ENCODE measurements around the gene OPA3. TPM values are rescaled to one million over a fixed set of nuclear protein-coding genes. Genes with fewer than 3 reads are reported as not detected.
A peak's percentile ranks its signal among the peaks of the same experiment; 100 is the strongest.
"Not testable (repeated sequence)": the region's sequence is repeated elsewhere in the genome, so short reads cannot be mapped to it uniquely, and the experiment has no call there.

The OPA3 gene
- total RNA-seq, 2 donors from 2014 or later = 15.8 to 33.5 TPM

DNA sequence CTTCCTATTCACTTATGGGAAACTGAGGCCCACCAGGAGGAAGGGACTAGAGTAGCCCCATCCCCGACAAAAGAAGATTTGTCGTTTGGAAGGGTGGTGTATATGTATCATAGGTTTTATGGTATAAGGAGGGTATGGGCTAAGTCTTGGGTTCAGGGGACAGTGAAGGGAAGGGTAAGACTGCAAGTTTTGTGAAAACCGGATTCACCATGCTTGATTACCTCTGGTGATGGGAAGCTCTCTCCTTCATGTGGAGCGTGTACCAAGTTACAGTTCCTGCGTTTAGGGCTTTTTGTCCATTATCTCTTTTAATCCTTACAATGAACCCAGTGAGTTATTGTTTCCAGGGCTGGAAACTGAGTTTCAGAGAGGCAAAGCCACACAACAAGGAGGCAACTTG is 73.5 kb downstream of the OPA3 start:
- H3K4me1 ChIP-seq = peaks cover 0 to 66% of the 10 kb centered on the region in 2 donors
- peak overlapping the region in 1 of 2 donors; percentile 11 for H3K27ac ChIP-seq
- peaks cover 8% of the 10 kb centered on the region for H3K36me3 ChIP-seq
- TF ChIP-seq CTCF (IDR thresholded peaks at IDR 0.05) = no peak
- no peak overlapping the region for H3K4me3 ChIP-seq
- H3K27me3 ChIP-seq = no peaks in the 10 kb centered on the region
- H3K9me3 ChIP-seq = no peaks in the 10 kb centered on the region
- no peak for DNase-seq (ENCODE audit: low spot score)

GRCh38 chr19:45510352-45510751 is 74.2 kb downstream of the OPA3 start:
- H3K9me3 ChIP-seq; H3K27me3 ChIP-seq; DNase-seq (ENCODE audit: low spot score); H3K4me3 ChIP-seq; H3K36me3 ChIP-seq: not testable (repeated sequence)
- H3K4me1 ChIP-seq = peaks cover 0 to 63% of the 10 kb centered on the region in 2 donors
- H3K27ac ChIP-seq = peak overlapping the region; percentile 11 to 96

- DNase-seq (ENCODE audit: low spot score) = no peak
- H3K36me3 ChIP-seq = no peaks in the 10 kb centered on the region
- H3K4me1 ChIP-seq = peaks cover 0 to 56% of the 10 kb centered on the region in 2 donors
- no peaks in the 10 kb centered on the region for H3K9me3 ChIP-seq
- no peaks in the 10 kb centered on the region for H3K27me3 ChIP-seq
- TF ChIP-seq CTCF (IDR thresholded peaks at IDR 0.05) = no peak
- H3K4me3 ChIP-seq = peak overlapping the region; percentile 99 to 100
- H3K27ac ChIP-seq = peak overlapping the region; percentile 95 to 96
Measured at GRCh38 chr19:45509692-45510015, 74.9 kb downstream of the OPA3 start.

GRCh38 chr19:45508861-45509691 is 75.5 kb downstream of the OPA3 start:
- peaks cover 0 to 51% of the 10 kb centered on the region in 2 donors for H3K4me1 ChIP-seq

DNA sequence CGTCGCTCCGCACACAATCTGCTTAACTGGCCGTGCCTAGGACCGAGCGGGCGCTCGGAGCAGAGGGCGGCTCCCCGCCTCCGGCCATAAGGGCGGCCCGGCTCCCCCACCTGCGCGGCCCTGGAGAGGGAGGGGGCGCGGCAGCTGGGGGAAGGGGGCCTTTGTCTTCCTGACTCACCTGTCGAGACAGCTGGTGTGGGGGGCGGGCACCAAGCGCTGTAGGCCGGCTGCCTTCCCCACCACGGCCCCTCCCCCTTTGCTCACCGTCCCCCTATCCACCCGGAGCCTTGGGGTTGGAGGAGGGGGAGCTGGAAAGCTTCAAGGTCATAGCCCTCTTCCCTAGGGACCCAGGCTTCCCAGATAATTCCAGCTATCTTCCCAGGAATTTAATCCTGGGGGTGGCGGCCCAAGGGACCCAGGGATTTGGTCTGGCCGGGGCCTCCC is 76.2 kb downstream of the OPA3 start:
- Histone ChIP-seq H3K36me3 (no peaks in the 10 kb centered on the region), H3K4me1 (peaks cover 0 to 44% of the 10 kb centered on the region in 2 donors), H3K27ac (peak overlapping the region; percentile 95 to 96), H3K9me3 (no peaks in the 10 kb centered on the region), H3K27me3 (no peaks in the 10 kb centered on the region), H3K4me3 (peak overlapping the region; percentile 99 to 100)
- no peak for DNase-seq (ENCODE audit: low spot score)
- no peak for TF ChIP-seq CTCF (IDR thresholded peaks at IDR 0.05)

More at GRCh38 chr19:45508861-45509691, 75.5 kb downstream of the OPA3 start:
- H3K9me3 ChIP-seq = no peaks in the 10 kb centered on the region
- H3K4me3 ChIP-seq = peak overlapping the region; percentile 99 to 100
- H3K27me3 ChIP-seq = no peaks in the 10 kb centered on the region
- no peak for TF ChIP-seq CTCF (IDR thresholded peaks at IDR 0.05)
- peak overlapping the region; percentile 95 to 96 for H3K27ac ChIP-seq
- DNase-seq (ENCODE audit: low spot score) = peak; percentile 84
- no peaks in the 10 kb centered on the region for H3K36me3 ChIP-seq

DNA sequence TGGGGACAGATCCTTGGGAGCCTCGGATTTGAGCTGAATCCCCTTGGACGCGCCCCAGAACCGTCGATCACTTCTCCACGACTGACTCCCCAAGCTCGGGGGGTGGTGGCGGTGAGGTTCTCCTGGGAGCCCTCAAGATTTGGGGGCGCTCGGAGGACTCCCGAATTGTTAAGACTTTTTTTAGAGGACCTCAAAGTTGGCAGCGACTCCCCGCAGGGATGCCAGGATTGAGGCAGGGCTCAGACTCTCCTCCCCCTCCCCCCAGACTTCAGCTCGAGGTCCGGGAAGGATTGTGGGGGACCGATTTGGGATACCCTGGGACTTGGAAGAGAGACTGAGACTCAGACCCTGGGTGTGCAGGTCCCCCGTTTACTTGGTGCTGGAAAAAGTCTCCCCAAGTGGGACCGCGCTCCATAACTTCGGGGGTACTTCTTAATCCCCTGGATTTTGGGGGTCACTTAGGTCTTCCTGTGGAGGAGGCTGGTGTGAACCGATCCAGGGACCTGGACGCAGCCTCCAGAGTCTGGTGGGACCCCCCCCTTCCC is 76.7 kb downstream of the OPA3 start:
- Histone ChIP-seq H3K36me3 (no peaks in the 10 kb centered on the region), H3K4me3 (peak overlapping the region; percentile 99 to 100), H3K4me1 (peaks cover 0 to 39% of the 10 kb centered on the region in 2 donors), H3K27ac (peak overlapping the region; percentile 95 to 96), H3K9me3 (no peaks in the 10 kb centered on the region), H3K27me3 (no peaks in the 10 kb centered on the region)
- TF ChIP-seq CTCF (IDR thresholded peaks at IDR 0.05) = no peak
- no peak for DNase-seq (ENCODE audit: low spot score)
